Measurements from ENCODE around the gene GNB3. TPM values are rescaled to one million over a fixed set of nuclear protein-coding genes. Genes with fewer than 3 reads are reported as not detected.

Gene GNB3
- total RNA-seq, 4 donors from 2014 or later, result 0.85 to 6.6 (median 0.94) TPM; not detected in 1

DNA sequence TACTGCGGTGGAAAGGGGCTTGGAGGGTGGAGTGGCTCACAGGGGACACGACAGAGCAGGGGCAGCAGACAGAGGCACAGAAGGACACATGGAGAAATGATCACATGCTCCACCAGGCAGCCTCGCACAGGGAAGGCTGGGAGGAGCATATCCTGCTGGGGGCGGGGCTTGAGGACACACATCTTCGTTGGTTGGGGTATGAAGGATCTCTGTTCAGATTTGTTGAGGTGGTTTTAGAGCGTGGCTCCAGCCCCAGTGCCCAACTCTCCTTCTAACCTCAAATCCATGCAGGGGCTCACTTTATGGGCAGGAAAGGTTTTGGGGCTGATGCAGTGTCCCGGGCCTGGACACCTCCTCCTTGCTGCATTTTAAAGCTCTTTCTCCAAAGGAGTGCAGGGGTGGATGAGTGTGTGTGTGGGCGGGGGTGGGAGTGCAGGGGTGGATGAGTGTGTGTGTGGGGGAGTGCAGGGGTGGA lies 13.3 kb upstream of the GNB3 start:
- no peaks in the 10 kb centered on the region for H3K36me3 ChIP-seq
- no peak for TF ChIP-seq POLR2A (IDR thresholded peaks at IDR 0.05)
- TF ChIP-seq, protein P1, sequence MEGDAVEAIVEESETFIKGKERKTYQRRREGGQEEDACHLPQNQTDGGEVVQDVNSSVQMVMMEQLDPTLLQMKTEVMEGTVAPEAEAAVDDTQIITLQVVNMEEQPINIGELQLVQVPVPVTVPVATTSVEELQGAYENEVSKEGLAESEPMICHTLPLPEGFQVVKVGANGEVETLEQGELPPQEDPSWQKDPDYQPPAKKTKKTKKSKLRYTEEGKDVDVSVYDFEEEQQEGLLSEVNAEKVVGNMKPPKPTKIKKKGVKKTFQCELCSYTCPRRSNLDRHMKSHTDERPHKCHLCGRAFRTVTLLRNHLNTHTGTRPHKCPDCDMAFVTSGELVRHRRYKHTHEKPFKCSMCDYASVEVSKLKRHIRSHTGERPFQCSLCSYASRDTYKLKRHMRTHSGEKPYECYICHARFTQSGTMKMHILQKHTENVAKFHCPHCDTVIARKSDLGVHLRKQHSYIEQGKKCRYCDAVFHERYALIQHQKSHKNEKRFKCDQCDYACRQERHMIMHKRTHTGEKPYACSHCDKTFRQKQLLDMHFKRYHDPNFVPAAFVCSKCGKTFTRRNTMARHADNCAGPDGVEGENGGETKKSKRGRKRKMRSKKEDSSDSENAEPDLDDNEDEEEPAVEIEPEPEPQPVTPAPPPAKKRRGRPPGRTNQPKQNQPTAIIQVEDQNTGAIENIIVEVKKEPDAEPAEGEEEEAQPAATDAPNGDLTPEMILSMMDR (IDR thresholded peaks at IDR 0.05), result no peak
- H3K4me1 ChIP-seq, result peaks cover 0 to 22% (median 8%) of the 10 kb centered on the region in 4 donors
- H3K4me3 ChIP-seq, result no peak overlapping the region
- peak overlapping the region in 2 of 4 donors; percentile 52 to 72 for H3K27ac ChIP-seq
- DNase-seq, result peak; percentile 67 to 90 (median 81)
- H3K27me3 ChIP-seq, result no peaks in the 10 kb centered on the region
- no peaks in the 10 kb centered on the region for H3K9me3 ChIP-seq

DNA sequence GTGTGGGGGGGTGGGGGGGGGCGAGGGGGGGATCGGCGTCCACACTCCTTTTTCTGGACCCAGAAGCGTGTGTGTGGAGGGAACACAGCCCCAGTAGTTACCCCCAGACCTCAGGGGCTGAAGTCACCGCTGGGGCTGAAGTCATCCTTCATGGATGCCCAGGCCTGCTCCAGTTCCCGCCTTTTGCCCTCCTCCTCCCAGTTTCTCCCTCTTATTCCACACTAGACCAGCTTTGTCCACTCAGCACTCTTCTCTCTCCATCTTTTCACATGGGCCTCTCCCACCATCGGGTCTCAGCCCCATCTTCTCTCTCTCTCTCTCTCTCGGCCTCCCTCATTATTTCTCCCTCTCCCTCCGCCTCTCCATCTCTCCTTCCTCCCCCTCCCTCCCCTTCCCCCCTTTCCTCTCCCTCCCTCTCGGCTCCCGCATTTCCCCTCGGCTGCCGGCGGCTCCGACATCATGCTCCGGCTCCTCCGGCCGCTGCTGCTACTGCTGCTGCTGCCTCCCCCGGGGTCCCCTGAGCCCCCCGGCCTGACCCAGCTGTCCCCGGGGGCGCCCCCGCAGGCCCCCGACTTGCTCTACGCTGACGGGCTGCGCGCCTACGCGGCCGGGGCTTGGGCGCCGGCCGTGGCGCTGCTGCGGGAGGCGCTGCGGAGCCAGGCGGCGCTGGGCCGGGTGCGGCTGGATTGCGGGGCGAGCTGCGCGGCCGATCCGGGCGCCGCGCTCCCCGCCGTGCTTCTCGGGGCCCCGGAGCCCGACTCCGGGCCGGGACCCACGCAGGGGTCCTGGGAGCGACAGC lies 12.5 kb upstream of the GNB3 start, which contains the start of gene P3H3:
Gene P3H3, plus strand, starts transcription at position 426 of the 799 bp plus-strand sequence. Its CDS starts 34 bp downstream, at position 460.
- Histone ChIP-seq H3K36me3 (no peaks in the 10 kb centered on the region), H3K27ac (peak within 1 kb of the TSS; percentile 64 to 77 (median 70)), H3K9me3 (no peaks in the 10 kb centered on the region), H3K4me1 (peaks cover 0 to 22% (median 8%) of the 10 kb centered on the region in 4 donors), H3K4me3 (peak within 1 kb of the TSS; percentile 62 to 87 (median 70)), H3K27me3 (no peaks in the 10 kb centered on the region)
- TF ChIP-seq POLR2A (IDR thresholded peaks at IDR 0.05), result no peak
- TF ChIP-seq, protein P1 (IDR thresholded peaks at IDR 0.05), result peak in 2 of 6 experiments; percentile 2 to 29
- peak in 2 of 3 donors; percentile 48 to 63 for DNase-seq

DNA sequence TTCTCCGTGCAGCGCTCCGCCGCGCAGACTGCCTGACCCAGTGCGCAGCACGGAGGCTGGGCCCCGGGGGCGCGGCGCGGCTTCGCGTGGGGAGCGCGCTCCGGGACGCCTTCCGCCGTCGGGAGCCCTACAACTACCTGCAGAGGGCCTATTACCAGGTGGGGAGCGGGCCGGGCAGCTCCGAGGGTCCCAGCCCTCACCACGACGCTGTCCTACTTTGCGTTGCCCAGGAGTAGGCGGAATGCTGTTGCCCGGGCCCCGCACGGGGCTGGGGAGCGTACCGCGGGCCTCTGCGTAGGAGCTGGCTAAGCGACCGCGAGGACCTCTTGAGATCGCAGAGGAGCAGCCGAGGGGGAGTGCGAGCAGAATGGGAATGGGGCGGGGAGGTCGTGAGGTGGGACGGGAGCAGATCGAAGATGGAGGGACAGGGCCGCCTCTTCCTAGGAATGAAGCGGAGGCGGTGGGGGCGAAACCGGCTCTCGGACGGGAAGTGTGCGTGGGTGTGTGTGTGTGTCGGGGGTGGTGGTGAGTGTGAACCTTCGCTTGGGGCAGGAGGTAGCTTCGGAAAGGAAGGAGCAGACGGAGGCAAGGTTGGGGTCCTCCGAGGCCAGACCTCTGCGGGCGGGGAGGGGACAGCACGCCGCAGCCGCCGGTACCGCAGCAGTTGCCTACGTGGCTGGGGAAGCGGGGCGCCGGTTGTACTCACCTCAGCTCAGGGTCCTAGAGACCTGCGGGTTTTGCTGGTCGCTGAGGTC lies 11.8 kb upstream of the GNB3 start:
- Histone ChIP-seq H3K27me3 (no peaks in the 10 kb centered on the region), H3K4me1 (peaks cover 0 to 22% (median 8%) of the 10 kb centered on the region in 4 donors), H3K36me3 (peaks cover 0 to 6% (median 0%) of the 10 kb centered on the region in 3 donors), H3K9me3 (no peaks in the 10 kb centered on the region), H3K27ac (peak overlapping the region; percentile 64 to 77 (median 70)), H3K4me3 (peak overlapping the region; percentile 62 to 87 (median 70))
- TF ChIP-seq POLR2A (IDR thresholded peaks at IDR 0.05), result no peak
- TF ChIP-seq, protein P1 (IDR thresholded peaks at IDR 0.05), result no peak
- peak; percentile 38 to 70 (median 62) for DNase-seq

DNA sequence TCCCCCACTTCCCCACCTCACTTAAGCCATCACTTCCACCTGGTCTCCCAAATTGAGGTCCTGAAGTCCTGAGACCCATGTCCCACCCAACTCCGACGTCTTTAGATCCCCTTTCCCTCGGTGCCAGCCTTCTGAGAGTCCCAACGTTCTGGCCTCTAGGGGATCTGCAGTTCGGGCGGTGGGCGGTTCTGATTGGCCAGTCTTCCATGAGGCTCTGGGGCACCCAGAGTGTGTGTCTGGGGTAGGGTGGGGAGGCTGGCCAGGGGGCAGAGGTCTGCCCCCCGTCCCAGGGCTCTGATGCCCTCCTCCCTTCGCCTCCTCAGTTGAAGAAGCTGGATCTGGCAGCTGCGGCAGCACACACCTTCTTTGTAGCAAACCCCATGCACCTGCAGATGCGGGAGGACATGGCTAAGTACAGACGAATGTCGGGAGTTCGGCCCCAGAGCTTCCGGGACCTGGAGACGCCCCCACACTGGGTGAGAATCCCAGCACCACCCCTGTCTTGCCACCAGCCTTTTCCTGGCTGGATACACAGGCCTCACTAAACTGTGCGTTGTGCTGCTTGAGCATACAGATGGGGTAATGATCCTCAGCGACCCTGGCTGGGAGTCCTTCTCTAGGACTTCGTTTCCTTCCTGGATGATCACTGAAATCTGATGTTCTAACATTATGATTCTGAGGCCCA lies 11.0 kb upstream of the GNB3 start:
- peak overlapping the region; percentile 64 to 77 (median 70) for H3K27ac ChIP-seq
- H3K4me1 ChIP-seq, result peaks cover 0 to 22% (median 8%) of the 10 kb centered on the region in 4 donors
- H3K4me3 ChIP-seq, result peak overlapping the region; percentile 62 to 87 (median 70)
- H3K9me3 ChIP-seq, result no peaks in the 10 kb centered on the region
- TF ChIP-seq, protein P1 (IDR thresholded peaks at IDR 0.05), result peak in 3 of 6 experiments; percentile 10 to 18 (median 11)
- peak in 1 of 2 donors; percentile 7 for TF ChIP-seq POLR2A (IDR thresholded peaks at IDR 0.05)
- peak in 2 of 3 donors; percentile 32 to 64 for DNase-seq
- no peaks in the 10 kb centered on the region for H3K27me3 ChIP-seq
- H3K36me3 ChIP-seq, result peaks cover 0 to 6% (median 0%) of the 10 kb centered on the region in 3 donors

Measured in Peyer's patch (tissue), 4 donors.